Nephron (organoid): Measurements from ENCODE around the gene CAPN8.
"Not testable (repeated sequence)": the region's sequence is repeated elsewhere in the genome, so short reads cannot be mapped to it uniquely, and the experiment has no call there.

Experiments used
- H3K27ac Mint-ChIP-seq, 3 experiments: 2 replicates each; pipeline ENCODE4 v1.8.0; 2020; ENCODE audit warnings: mixed read lengths in 3 of 3, mild to moderate bottlenecking in 2 of 3, moderate library complexity in 1 of 3
- H3K27me3 Mint-ChIP-seq: 2 replicates; pipeline ENCODE4 v1.8.0; 2021; ENCODE audit warnings: low read depth, mild to moderate bottlenecking, moderate library complexity, mixed read lengths
- H3K36me3 Mint-ChIP-seq: 2 replicates; pipeline ENCODE4 v1.8.0; 2020; ENCODE audit warnings: low read depth, mixed read lengths
- H3K4me1 Mint-ChIP-seq: 2 replicates; pipeline ENCODE4 v1.8.0; 2020; ENCODE audit warnings: mixed read lengths
- H3K4me3 Mint-ChIP-seq, 3 experiments: 2 replicates each; pipeline ENCODE4 v1.8.0; 2020; ENCODE audit warnings: mild to moderate bottlenecking in 3 of 3, mixed read lengths in 3 of 3, moderate library complexity in 2 of 3
- H3K9me3 Mint-ChIP-seq: 2 replicates; pipeline ENCODE4 v1.8.0; 2020; ENCODE audit warnings: mixed read lengths
- TF ChIP-seq, protein P1 (sequence below), 3 experiments: fragments of 200-600 bp; sonication (generic); IDR thresholded peaks; one replicate each; pipeline ENCODE4 v1.5.0; 2021; ENCODE audit warnings: antibody characterized with exemption in 3 of 3; ENCODE audit not compliant: unreplicated experiment in 3 of 3

CAPN8 gene

DNA sequence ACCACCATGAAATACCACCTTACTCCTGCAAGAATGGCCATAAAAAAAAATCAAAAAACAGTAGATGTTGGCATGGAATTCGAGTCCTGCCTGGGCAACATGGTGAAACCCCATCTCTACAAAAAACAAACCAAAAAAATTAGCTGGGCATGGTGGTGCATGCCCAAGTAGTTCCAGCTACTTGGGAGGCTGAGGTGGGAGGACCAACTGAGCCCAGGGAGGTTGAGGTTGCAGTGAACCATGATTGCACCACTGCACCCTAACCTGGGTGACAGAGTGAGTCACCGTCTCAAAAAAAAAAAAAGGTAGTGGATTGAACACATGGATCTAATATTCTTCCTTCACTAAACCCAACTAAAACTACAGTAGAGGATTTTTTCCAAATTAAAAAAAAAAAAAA lies 146.4 kb downstream of the CAPN8 start:
- no peaks in the 10 kb centered on the region for H3K36me3 Mint-ChIP-seq
- TF ChIP-seq, protein P1, sequence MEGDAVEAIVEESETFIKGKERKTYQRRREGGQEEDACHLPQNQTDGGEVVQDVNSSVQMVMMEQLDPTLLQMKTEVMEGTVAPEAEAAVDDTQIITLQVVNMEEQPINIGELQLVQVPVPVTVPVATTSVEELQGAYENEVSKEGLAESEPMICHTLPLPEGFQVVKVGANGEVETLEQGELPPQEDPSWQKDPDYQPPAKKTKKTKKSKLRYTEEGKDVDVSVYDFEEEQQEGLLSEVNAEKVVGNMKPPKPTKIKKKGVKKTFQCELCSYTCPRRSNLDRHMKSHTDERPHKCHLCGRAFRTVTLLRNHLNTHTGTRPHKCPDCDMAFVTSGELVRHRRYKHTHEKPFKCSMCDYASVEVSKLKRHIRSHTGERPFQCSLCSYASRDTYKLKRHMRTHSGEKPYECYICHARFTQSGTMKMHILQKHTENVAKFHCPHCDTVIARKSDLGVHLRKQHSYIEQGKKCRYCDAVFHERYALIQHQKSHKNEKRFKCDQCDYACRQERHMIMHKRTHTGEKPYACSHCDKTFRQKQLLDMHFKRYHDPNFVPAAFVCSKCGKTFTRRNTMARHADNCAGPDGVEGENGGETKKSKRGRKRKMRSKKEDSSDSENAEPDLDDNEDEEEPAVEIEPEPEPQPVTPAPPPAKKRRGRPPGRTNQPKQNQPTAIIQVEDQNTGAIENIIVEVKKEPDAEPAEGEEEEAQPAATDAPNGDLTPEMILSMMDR (IDR thresholded peaks at IDR 0.05; ENCODE audit: unreplicated experiment in 3 of 3), result no peak
- no peaks in the 10 kb centered on the region for H3K4me1 Mint-ChIP-seq
- H3K4me3 Mint-ChIP-seq, result no peak overlapping the region
- no peak overlapping the region for H3K27ac Mint-ChIP-seq
- H3K9me3 Mint-ChIP-seq, result peaks cover 5% of the 10 kb centered on the region
- H3K27me3 Mint-ChIP-seq, result peaks cover 45% of the 10 kb centered on the region

- not testable (repeated sequence) for H3K4me3 Mint-ChIP-seq, H3K27ac Mint-ChIP-seq, H3K36me3 Mint-ChIP-seq, H3K9me3 Mint-ChIP-seq, H3K4me1 Mint-ChIP-seq
- peaks cover 45% of the 10 kb centered on the region for H3K27me3 Mint-ChIP-seq
Measured at GRCh38 chr1:223518553-223518952, 146.9 kb downstream of the CAPN8 start.

DNA sequence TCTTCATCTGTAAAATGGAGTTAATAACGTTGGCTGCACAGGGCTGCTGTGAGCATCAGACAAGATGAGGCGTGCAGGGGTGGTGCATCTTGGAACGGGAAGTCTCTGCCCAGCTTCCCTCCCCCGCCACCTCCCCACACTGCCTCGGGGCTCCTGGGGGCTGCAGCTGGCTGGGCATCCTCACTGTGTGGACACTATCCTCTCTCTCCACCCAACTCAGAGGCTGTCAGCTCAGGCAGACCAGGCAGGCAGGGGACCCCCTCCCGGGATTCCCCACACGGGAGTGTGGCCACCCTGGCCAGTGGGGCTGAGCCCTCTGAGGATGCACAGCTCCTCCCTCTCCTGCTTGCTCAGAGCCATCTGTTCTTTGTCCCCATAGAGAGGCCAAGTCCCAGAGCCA lies 149.6 kb downstream of the CAPN8 start:
- Mint-ChIP-seq H3K36me3 (no peaks in the 10 kb centered on the region), H3K9me3 (peaks cover 5% of the 10 kb centered on the region), H3K4me3 (no peak overlapping the region), H3K27ac (no peak overlapping the region), H3K27me3 (peaks cover 34% of the 10 kb centered on the region), H3K4me1 (peaks cover 12% of the 10 kb centered on the region)
- TF ChIP-seq, protein P1 (IDR thresholded peaks at IDR 0.05; ENCODE audit: unreplicated experiment in 3 of 3), result no peak

DNA sequence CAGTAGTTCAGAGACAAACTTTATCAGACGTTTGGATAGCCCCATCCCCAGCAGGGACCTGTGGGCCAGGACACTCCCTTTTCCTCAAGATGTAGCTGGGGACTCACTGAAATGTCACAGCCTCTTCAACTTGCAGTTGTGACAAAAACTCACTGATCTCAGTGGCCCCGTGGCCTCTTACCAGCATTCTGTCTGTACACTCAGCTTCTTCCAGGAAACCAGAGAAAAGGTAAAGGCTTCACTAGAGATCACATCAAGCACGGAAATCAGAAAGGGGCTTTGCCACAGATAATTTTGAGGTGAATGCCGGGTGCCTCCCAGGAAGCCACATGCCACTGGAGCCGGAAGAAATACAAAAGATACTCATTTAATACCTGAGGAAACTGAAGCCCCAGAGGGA lies 150.1 kb downstream of the CAPN8 start:
- Mint-ChIP-seq H3K9me3 (peaks cover 5% of the 10 kb centered on the region), H3K36me3 (no peaks in the 10 kb centered on the region), H3K4me3 (no peak overlapping the region), H3K4me1 (peaks cover 12% of the 10 kb centered on the region), H3K27ac (no peak overlapping the region), H3K27me3 (peaks cover 37% of the 10 kb centered on the region)
- TF ChIP-seq, protein P1 (IDR thresholded peaks at IDR 0.05; ENCODE audit: unreplicated experiment in 3 of 3), result no peak

DNA sequence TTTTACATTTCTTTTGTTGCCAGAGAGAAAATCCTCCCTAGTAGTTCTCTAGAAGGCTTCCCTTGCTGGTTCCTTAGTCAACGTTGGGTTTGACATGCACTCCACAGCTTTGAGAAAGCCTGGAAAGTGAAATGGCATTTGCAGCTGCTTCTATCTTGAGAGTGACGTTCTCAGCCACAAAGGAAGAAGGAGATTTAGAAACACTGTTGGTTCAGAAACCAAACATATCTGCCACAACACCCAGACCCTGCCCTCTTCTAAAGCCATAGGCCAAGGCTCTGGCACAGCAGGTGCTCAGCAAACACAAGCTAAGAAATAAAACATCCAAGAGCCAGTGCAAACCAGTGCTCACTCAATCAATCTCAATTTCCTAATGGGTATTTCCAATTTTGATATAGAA lies 150.9 kb downstream of the CAPN8 start:
- H3K36me3 Mint-ChIP-seq, result no peaks in the 10 kb centered on the region
- TF ChIP-seq, protein P1 (IDR thresholded peaks at IDR 0.05; ENCODE audit: unreplicated experiment in 3 of 3), result no peak

DNA sequence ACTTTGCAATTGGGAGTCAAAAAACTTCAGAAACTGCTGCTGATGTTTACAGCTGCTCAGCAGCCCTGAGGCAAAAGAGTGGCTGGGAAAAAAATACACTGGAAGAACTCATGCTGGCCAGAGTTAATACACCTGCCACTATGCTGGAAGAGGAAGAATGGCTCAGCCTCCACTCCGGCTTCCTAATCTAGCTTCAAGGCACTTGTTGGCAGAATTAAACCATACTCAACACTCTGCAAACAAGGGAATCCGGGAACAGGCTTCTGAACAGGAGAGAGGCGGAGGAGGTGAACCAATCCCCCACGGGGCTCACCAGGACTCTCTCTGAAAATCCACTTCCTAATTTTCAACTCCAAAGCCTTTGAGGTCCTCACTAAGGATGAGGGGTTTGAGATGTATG lies 152.2 kb downstream of the CAPN8 start:
- H3K4me1 Mint-ChIP-seq, result peaks cover 12% of the 10 kb centered on the region
- TF ChIP-seq, protein P1 (IDR thresholded peaks at IDR 0.05; ENCODE audit: unreplicated experiment in 3 of 3), result no peak
- no peak overlapping the region for H3K27ac Mint-ChIP-seq
- peaks cover 33% of the 10 kb centered on the region for H3K27me3 Mint-ChIP-seq
- no peaks in the 10 kb centered on the region for H3K9me3 Mint-ChIP-seq
- no peak overlapping the region for H3K4me3 Mint-ChIP-seq
- no peaks in the 10 kb centered on the region for H3K36me3 Mint-ChIP-seq

More for the DNA sequence above, 150.9 kb downstream of the CAPN8 start:
- Mint-ChIP-seq H3K27ac (no peak overlapping the region), H3K9me3 (peaks cover 2% of the 10 kb centered on the region), H3K4me3 (no peak overlapping the region), H3K4me1 (peaks cover 12% of the 10 kb centered on the region), H3K27me3 (peaks cover 39% of the 10 kb centered on the region)
